ENCODE results near the gene SLC48A1. TPM values are rescaled to one million over a fixed set of nuclear protein-coding genes. Genes with fewer than 3 reads are reported as not detected.

Gene SLC48A1
- total RNA-seq, 2 donors from 2014 or later: 39.0 to 52.5 TPM

- Histone ChIP-seq H3K36me3 (peaks cover 11 to 22% of the 10 kb centered on the region in 2 donors), H3K4me1 (replicated peaks) (peaks cover 12% of the 10 kb centered on the region), H3K27me3 (replicated peaks; ENCODE audit: insufficient read depth) (no peaks in the 10 kb centered on the region), H3K9me3 (no peaks in the 10 kb centered on the region), H3K27ac (peak overlapping the region; percentile 59 to 74), H3K4me3 (no peak overlapping the region)
- DNase-seq (ENCODE audit: low spot score): no peak
- WGBS: 32% methylated on average over 8 of the region's 8 CpGs
- TF ChIP-seq POLR2AphosphoS5 (IDR thresholded peaks at IDR 0.05) (no peak), POLR2A (IDR thresholded peaks at IDR 0.05) (no peak)
- TF ChIP-seq, protein P1, sequence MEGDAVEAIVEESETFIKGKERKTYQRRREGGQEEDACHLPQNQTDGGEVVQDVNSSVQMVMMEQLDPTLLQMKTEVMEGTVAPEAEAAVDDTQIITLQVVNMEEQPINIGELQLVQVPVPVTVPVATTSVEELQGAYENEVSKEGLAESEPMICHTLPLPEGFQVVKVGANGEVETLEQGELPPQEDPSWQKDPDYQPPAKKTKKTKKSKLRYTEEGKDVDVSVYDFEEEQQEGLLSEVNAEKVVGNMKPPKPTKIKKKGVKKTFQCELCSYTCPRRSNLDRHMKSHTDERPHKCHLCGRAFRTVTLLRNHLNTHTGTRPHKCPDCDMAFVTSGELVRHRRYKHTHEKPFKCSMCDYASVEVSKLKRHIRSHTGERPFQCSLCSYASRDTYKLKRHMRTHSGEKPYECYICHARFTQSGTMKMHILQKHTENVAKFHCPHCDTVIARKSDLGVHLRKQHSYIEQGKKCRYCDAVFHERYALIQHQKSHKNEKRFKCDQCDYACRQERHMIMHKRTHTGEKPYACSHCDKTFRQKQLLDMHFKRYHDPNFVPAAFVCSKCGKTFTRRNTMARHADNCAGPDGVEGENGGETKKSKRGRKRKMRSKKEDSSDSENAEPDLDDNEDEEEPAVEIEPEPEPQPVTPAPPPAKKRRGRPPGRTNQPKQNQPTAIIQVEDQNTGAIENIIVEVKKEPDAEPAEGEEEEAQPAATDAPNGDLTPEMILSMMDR (IDR thresholded peaks at IDR 0.05): no peak
- intact Hi-C loops (cut with DNase I): no loop called here
Observed at GRCh38 chr12:47782372-47782770, 9.3 kb downstream of the SLC48A1 start.

- H3K4me1 ChIP-seq (replicated peaks): peaks cover 12% of the 10 kb centered on the region
- peaks cover 20 to 27% of the 10 kb centered on the region in 2 donors for H3K36me3 ChIP-seq
- intact Hi-C loops (cut with DNase I): no loop called here
- H3K27ac ChIP-seq: peak overlapping the region; percentile 59 to 74
- DNase-seq (ENCODE audit: low spot score): no peak
- no peak overlapping the region for H3K4me3 ChIP-seq
- H3K9me3 ChIP-seq: no peaks in the 10 kb centered on the region
- no peak for TF ChIP-seq POLR2A (IDR thresholded peaks at IDR 0.05)
- H3K27me3 ChIP-seq (replicated peaks; ENCODE audit: insufficient read depth): no peaks in the 10 kb centered on the region
- WGBS: 58% methylated on average over 17 of the region's 17 CpGs
Observed at GRCh38 chr12:47783024-47783755, 10.2 kb downstream of the SLC48A1 start.

DNA sequence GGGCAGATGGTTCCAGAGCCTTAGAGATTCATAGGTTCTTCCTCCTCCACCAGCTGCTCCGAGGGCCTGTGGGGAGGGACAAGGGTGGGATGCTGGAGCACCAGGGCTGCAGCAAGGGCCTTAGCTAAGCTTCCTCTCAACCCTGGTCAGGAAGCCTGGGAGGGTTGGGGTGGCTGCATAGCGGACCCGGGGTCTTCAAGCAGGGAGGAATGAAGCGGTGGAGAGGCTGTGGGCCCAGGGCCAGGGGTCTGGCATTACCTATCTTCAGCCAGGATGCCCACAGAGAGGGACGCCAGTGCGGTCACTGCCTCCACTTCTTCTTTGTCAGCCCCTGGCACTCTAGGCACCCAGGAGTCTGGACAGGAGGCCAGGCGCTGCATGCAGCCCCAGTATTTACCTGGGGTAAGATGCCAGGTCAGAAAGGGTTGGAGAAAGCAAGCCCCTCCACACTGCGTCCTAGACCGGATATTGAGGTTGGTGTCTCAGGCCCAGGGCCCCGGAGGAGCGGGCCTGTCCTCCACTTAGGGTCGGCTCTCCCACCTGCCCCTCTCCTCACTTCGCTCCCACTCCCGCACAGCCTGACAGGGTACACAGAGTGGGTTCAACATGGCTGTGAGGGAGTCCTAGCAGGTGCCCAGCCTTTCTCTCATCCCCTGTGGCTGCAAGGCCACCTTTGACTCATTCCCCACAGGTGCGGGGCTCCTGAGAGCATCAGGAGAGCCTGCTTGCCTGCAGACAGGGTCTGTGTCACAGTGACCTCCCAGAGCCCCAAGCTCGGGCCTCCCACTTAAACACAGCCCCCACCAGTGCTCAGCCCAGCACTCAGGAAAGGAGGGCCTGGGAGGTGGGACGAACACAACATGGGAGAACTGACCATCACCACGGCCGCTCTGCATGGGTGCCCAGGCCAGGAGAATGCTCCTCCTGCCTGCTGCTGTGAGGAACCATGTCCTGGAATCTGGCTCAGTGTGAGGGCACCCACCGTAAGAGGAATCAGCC lies 11.1 kb downstream of the SLC48A1 start:
- Histone ChIP-seq H3K9me3 (no peaks in the 10 kb centered on the region), H3K4me1 (replicated peaks) (peaks cover 12% of the 10 kb centered on the region), H3K27ac (no peak overlapping the region), H3K4me3 (no peak overlapping the region), H3K27me3 (replicated peaks; ENCODE audit: insufficient read depth) (no peaks in the 10 kb centered on the region), H3K36me3 (peaks cover 20 to 34% of the 10 kb centered on the region in 2 donors)
- WGBS: 85% methylated on average over 17 of the region's 20 CpGs
- TF ChIP-seq, protein P1 (IDR thresholded peaks at IDR 0.05): no peak
- TF ChIP-seq POLR2A (IDR thresholded peaks at IDR 0.05) (no peak), POLR2AphosphoS5 (IDR thresholded peaks at IDR 0.05) (no peak)
- DNase-seq (ENCODE audit: low spot score): no peak
- intact Hi-C loops (cut with DNase I): no loop called here

GRCh38 chr12:47785036-47785886 lies 12.2 kb downstream of the SLC48A1 start:
- 89% methylated on average over 14 of the region's 15 CpGs for WGBS
- peaks cover 12% of the 10 kb centered on the region for H3K4me1 ChIP-seq (replicated peaks)
- no peak overlapping the region for H3K4me3 ChIP-seq
- TF ChIP-seq POLR2AphosphoS5 (IDR thresholded peaks at IDR 0.05) (no peak), POLR2A (IDR thresholded peaks at IDR 0.05) (no peak)
- TF ChIP-seq, protein P1 (IDR thresholded peaks at IDR 0.05): no peak
- no peak for DNase-seq (ENCODE audit: low spot score)
- H3K27me3 ChIP-seq (replicated peaks; ENCODE audit: insufficient read depth): no peaks in the 10 kb centered on the region
- H3K27ac ChIP-seq: no peak overlapping the region
- H3K9me3 ChIP-seq: no peaks in the 10 kb centered on the region
- intact Hi-C loops (cut with DNase I): no loop called here
- peaks cover 25 to 45% of the 10 kb centered on the region in 2 donors for H3K36me3 ChIP-seq

Data from prostate gland (tissue), 2 donors.